B cell (primary cell): ENCODE measurements around the gene FASLG. TPM values are rescaled to one million over a fixed set of nuclear protein-coding genes. Genes with fewer than 3 reads are reported as not detected.

Source experiments
- ATAC-seq: fragments of 200-7000 bp; cut with Tn5 transposase; one replicate; pipeline ENCODE4 v1.10.0; 2021; ENCODE audit warnings: low read depth, mild to moderate bottlenecking, moderate number of reproducible peaks, moderate library complexity
- CTCF ChIA-PET: fragments of 350-600 bp; sonication (Branson Sonifier 250); formaldehyde crosslinking; loops from one replicate; lab custom pipeline; 2021; ENCODE audit warnings: antibody characterized with exemption, inconsistent platforms; lab: Charles Lee
- POLR2A ChIA-PET: fragments of 350-600 bp; sonication (Branson Sonifier 250); formaldehyde crosslinking; loops from one replicate; lab custom pipeline; 2021; ENCODE audit warnings: antibody characterized with exemption; lab: Charles Lee
- DNase-seq: peaks from one replicate; pipeline ENCODE4 v3.0.0; 2013
- H2AFZ ChIP-seq: 2 replicates; pipeline ENCODE4 v1.6.1; 2012; ENCODE audit warnings: mild to moderate bottlenecking, low read depth, low read length; ENCODE audit not compliant: insufficient read depth, poor library complexity, severe bottlenecking
- H3K27ac ChIP-seq, 2 donors: 1 replicate in 1 of 2; 2 replicates in 1 of 2; pipeline ENCODE4 v1.5.1; 2012 to 2013; ENCODE audit warnings: low read length in 2 of 2, mild to moderate bottlenecking in 2 of 2, moderate library complexity in 1 of 2
- H3K27me3 ChIP-seq, 4 experiments: fragments of 200-600 bp in 1 of 4; sonication (generic) in 1 of 4; replicated peaks in 1 of 4; 1 replicate in 2 of 4; 2 replicates in 2 of 4; pipeline versions ENCODE4 v1.6.1 to v1.7.0; 2013 to 2016; ENCODE audit warnings: low read length in 3 of 4, mild to moderate bottlenecking in 2 of 4, mixed read lengths in 1 of 4, moderate library complexity in 1 of 4; ENCODE audit not compliant: insufficient read depth in 4 of 4, control insufficient read depth in 3 of 4; ENCODE audit errors: control extremely low read depth in 1 of 4
- H3K36me3 ChIP-seq, 2 experiments: replicated peaks in 1 of 2; 1 replicate in 1 of 2; 2 replicates in 1 of 2; pipeline versions ENCODE4 v1.6.1 to v1.7.1; 2013; ENCODE audit warnings: low read length in 1 of 2; ENCODE audit not compliant: insufficient read depth in 2 of 2, control insufficient read depth in 1 of 2; ENCODE audit errors: control extremely low read depth in 1 of 2, extremely low read depth in 1 of 2
- H3K4me1 ChIP-seq, 2 donors: fragments of 200-600 bp in 1 of 2; sonication (generic) in 1 of 2; 1 replicate in 1 of 2; 2 replicates in 1 of 2; pipeline versions ENCODE4 v1.5.1 to v1.6.1; 2013 to 2017; ENCODE audit warnings: low read length in 2 of 2; ENCODE audit not compliant: control insufficient read depth in 2 of 2, insufficient read depth in 2 of 2
- H3K4me2 ChIP-seq: replicated peaks from 2 replicates; pipeline ENCODE3; 2012; ENCODE audit warnings: mild to moderate bottlenecking, low read depth, low read length; ENCODE audit not compliant: poor library complexity, severe bottlenecking
- H3K4me3 ChIP-seq, 5 experiments: fragments of 200-600 bp in 1 of 5; sonication (generic) in 1 of 5; 1 replicate in 3 of 5; 2 replicates in 2 of 5; pipeline versions ENCODE4 v1.5.1 to v1.7.0; 2011 to 2016; ENCODE audit warnings: low read length in 4 of 5, mild to moderate bottlenecking in 4 of 5, low read depth in 2 of 5, control low read depth in 1 of 5, moderate library complexity in 1 of 5; ENCODE audit not compliant: insufficient read depth in 1 of 5; ENCODE audit errors: control extremely low read depth in 1 of 5, extremely low read depth in 1 of 5
- H3K79me2 ChIP-seq: fragments of 200-600 bp; sonication (generic); one replicate; pipeline ENCODE4 v1.6.0; 2016; ENCODE audit warnings: low read length; ENCODE audit not compliant: control insufficient read depth, insufficient read depth
- H3K9ac ChIP-seq: fragments of 200-600 bp; sonication (generic); 2 replicates; pipeline ENCODE4 v1.6.1; 2017; ENCODE audit warnings: mild to moderate bottlenecking, low read length, moderate library complexity
- H3K9me3 ChIP-seq, 3 donors: one replicate each; pipeline versions ENCODE4 v1.6.1 to v1.7.1; 2013; ENCODE audit warnings: low read length in 2 of 3; ENCODE audit not compliant: control insufficient read depth in 2 of 3, insufficient read depth in 1 of 3; ENCODE audit errors: control extremely low read depth in 1 of 3
- H4K20me1 ChIP-seq: 2 replicates; pipeline ENCODE4 v1.6.0; 2012; ENCODE audit warnings: mild to moderate bottlenecking, low read length; ENCODE audit not compliant: insufficient read depth, control insufficient read depth, poor library complexity, severe bottlenecking
- H3K27ac Mint-ChIP-seq: one replicate; pipeline ENCODE4 v1.8.0; 2021; ENCODE audit warnings: mixed read lengths
- H3K27me3 Mint-ChIP-seq: one replicate; pipeline ENCODE4 v1.8.0; 2021; ENCODE audit warnings: mixed read lengths
- H3K4me1 Mint-ChIP-seq: one replicate; pipeline ENCODE4 v1.8.0; 2021; ENCODE audit warnings: mixed read lengths
- H3K4me3 Mint-ChIP-seq: one replicate; pipeline ENCODE4 v1.8.0; 2021; ENCODE audit warnings: mixed read lengths
- H3K9me3 Mint-ChIP-seq: one replicate; pipeline ENCODE4 v1.8.0; 2022; ENCODE audit warnings: mixed read lengths; ENCODE audit not compliant: insufficient read depth
- CTCF ChIP-seq: fragments of 200-600 bp; IDR thresholded peaks from one replicate; pipeline ENCODE4 v1.8.0; 2022; ENCODE audit warnings: antibody characterized with exemption, mild to moderate bottlenecking
- EZH2 ChIP-seq: IDR thresholded peaks from 2 replicates; pipeline ENCODE4 v1.6.1; 2012; ENCODE audit warnings: borderline replicate concordance, low read depth, mild to moderate bottlenecking, moderate library complexity, low read length; ENCODE audit not compliant: insufficient read depth, poor library complexity, severe bottlenecking
- WGBS: methylation state at CpG from one replicate; pipeline ENCODE4 v1.1.5; 2013; ENCODE audit warnings: missing lambda C conversion rate; ENCODE audit not compliant: insufficient coverage; 5-methylcytosine and 5-hydroxymethylcytosine counted together
- intact Hi-C: fragments of 100-400 bp; cut with micrococcal nuclease; formaldehyde crosslinking; loops from one replicate; pipeline ENCODE4 v1.10.0; 2022
- polyA minus RNA-seq: library from RNA; depleted of rRNA, polyadenylated mRNA; stranded (reverse); fragments of >200 nt; gene quantifications from 2 replicates; pipeline ENCODE4 v1.2.3, GENCODE V29; 2012
- polyA plus RNA-seq: library from polyadenylated mRNA; depleted of rRNA; stranded (reverse); fragments of >200 nt; gene quantifications from 2 replicates; pipeline ENCODE4 v1.2.3, GENCODE V29; 2012
- total RNA-seq, 2 donors: library from RNA; stranded (reverse); fragments of 120-200 nt in 1 of 2; gene quantifications; 1 replicate in 1 of 2; 2 replicates in 1 of 2; pipeline versions ENCODE4 v1.2.3 to v1.2.4, GENCODE V29; 2013 to 2022

FASLG gene
- total RNA-seq: 0.15 TPM in 1 of 2 replicates, not detected in the other
- 0.02 TPM for total RNA-seq (2013)
- not detected in 2 replicates for polyA plus RNA-seq
- polyA minus RNA-seq: 0.21 TPM in 1 of 2 replicates, not detected in the other

- Mint-ChIP-seq H3K9me3 (no peaks in the 10 kb centered on the region), H3K27me3 (peaks cover 6% of the 10 kb centered on the region), H3K27ac (no peak within 1 kb of the TSS), H3K4me1 (peaks cover 13% of the 10 kb centered on the region), H3K4me3 (no peak within 1 kb of the TSS)
- Histone ChIP-seq H3K36me3 (no peaks in the 10 kb centered on the region), H3K27ac (no peak within 1 kb of the TSS), H3K4me2 (no peak within 1 kb of the TSS), H3K4me1 (peaks cover 9 to 12% of the 10 kb centered on the region in 2 donors), H3K9ac (no peak within 1 kb of the TSS), H3K4me3 (no peak within 1 kb of the TSS), H3K27me3 (no peaks in the 10 kb centered on the region), H4K20me1 (no peaks in the 10 kb centered on the region), H3K9me3 (peaks cover 0 to 1% (median 0%) of the 10 kb centered on the region in 3 donors), H3K79me2 (no peaks in the 10 kb centered on the region), H2AFZ (no peak within 1 kb of the TSS)
- TF ChIP-seq CTCF (no peak), EZH2 (no peak)
- CTCF ChIA-PET: no interaction called here
- intact Hi-C loops: no loop called here
- WGBS: 76% methylated on average over 4 of the region's 11 CpGs
- POLR2A ChIA-PET: no interaction called here
- ATAC-seq: no peak
- DNase-seq: no peak
Measured at GRCh38 chr1:172658871-172659453, at the start of gene FASLG. Gene FASLG (plus strand): TSS chr1:172659103. CDS start chr1:172659202, 99 bp downstream.

GRCh38 chr1:172609528-172609927 is 49.4 kb upstream of the FASLG start:
- ChIA-PET CTCF (interaction anchor here (1.0 to 5.0 kb wide), 3 partner anchors 108 to 116 kb away, joined by 3 to 60 read pairs (median 4); no protein-coding TSS in a partner anchor), POLR2A (no interaction called here)
- Histone ChIP-seq H2AFZ (no peak overlapping the region), H3K9me3 (no peaks in the 10 kb centered on the region), H3K4me2 (no peak overlapping the region), H3K9ac (no peak overlapping the region), H4K20me1 (no peaks in the 10 kb centered on the region), H3K27me3 (no peaks in the 10 kb centered on the region), H3K36me3 (peaks cover 20 to 27% of the 10 kb centered on the region in 2 experiments), H3K27ac (no peak overlapping the region), H3K4me3 (no peak overlapping the region), H3K79me2 (no peaks in the 10 kb centered on the region), H3K4me1 (no peaks in the 10 kb centered on the region)
- Mint-ChIP-seq H3K9me3 (no peaks in the 10 kb centered on the region), H3K27me3 (no peaks in the 10 kb centered on the region), H3K4me1 (no peaks in the 10 kb centered on the region), H3K27ac (no peak overlapping the region), H3K4me3 (no peak overlapping the region)
- ATAC-seq: no peak
- intact Hi-C loops: loop anchor here (1.0 kb wide), 1 partner anchor 110 kb away; no protein-coding TSS in a partner anchor
- WGBS: no CpG with 5 or more reads among the region's 3 CpGs
- TF ChIP-seq EZH2 (no peak), CTCF (no peak)
- DNase-seq: no peak
